IMR-90 (cell line): ENCODE measurements around the gene LRRC9. TPM values are rescaled to one million over a fixed set of nuclear protein-coding genes. Genes with fewer than 3 reads are reported as not detected.

Experiments used
- ATAC-seq: fragments of 200-7000 bp; cut with Tn5 transposase; 2 replicates; pipeline ENCODE4 v1.9.1; 2020; ENCODE audit warnings: low read depth, mild to moderate bottlenecking, moderate library complexity
- BruUV-seq: library from RNA; stranded (reverse); fragments of 400-500 nt; replicated peaks from 2 replicates; lab custom pipeline; 2021; lab: Mats Ljungman, UMichigan
- CTCF ChIA-PET: fragments of 300-600 bp; formaldehyde crosslinking; extraction: SDS; loops from one replicate; lab custom pipeline; 2021; ENCODE audit warnings: antibody characterized with exemption; lab: Yijun Ruan, JAX
- POLR2A ChIA-PET: fragments of 300-600 bp; sonication (Branson Sonifier 250); formaldehyde crosslinking; loops from one replicate; lab custom pipeline; 2022; ENCODE audit warnings: antibody characterized with exemption; ENCODE audit not compliant: unreplicated experiment; lab: Charles Lee
- DNase-seq: peaks from one replicate; pipeline ENCODE4 v3.0.0; 2013
- H2AFZ ChIP-seq: replicated peaks from 2 replicates; pipeline ENCODE3; 2013; ENCODE audit warnings: low read length, mild to moderate bottlenecking; ENCODE audit not compliant: poor library complexity
- H2AK5ac ChIP-seq: 2 replicates; pipeline ENCODE4 v1.6.1; 2013; ENCODE audit warnings: low read depth, low read length, inconsistent platforms
- H2AK9ac ChIP-seq: replicated peaks from 2 replicates; pipeline ENCODE3; 2013; ENCODE audit warnings: mild to moderate bottlenecking, low read depth, low read length, moderate library complexity; ENCODE audit not compliant: poor library complexity
- H2BK120ac ChIP-seq: 2 replicates; pipeline ENCODE4 v1.6.1; 2013; ENCODE audit warnings: low read depth, low read length, inconsistent platforms
- H2BK15ac ChIP-seq: 3 replicates; pipeline ENCODE4 v1.6.1; 2013; ENCODE audit warnings: low read depth, low read length, inconsistent platforms
- H2BK20ac ChIP-seq: 2 replicates; pipeline ENCODE4 v1.6.1; 2013; ENCODE audit warnings: low read depth, mild to moderate bottlenecking, inconsistent platforms, low read length, moderate library complexity
- H2BK5ac ChIP-seq: 2 replicates; pipeline ENCODE4 v1.6.1; 2013; ENCODE audit warnings: mild to moderate bottlenecking, low read depth, low read length, inconsistent platforms; ENCODE audit not compliant: poor library complexity, severe bottlenecking
- H3K14ac ChIP-seq: replicated peaks from 2 replicates; pipeline ENCODE4 v1.6.1; 2013; ENCODE audit warnings: low read depth, low read length, inconsistent platforms
- H3K18ac ChIP-seq: 2 replicates; pipeline ENCODE4 v1.6.1; 2013; ENCODE audit warnings: low read depth, low read length, control low read depth
- H3K23ac ChIP-seq: 2 replicates; pipeline ENCODE4 v1.6.1; 2013; ENCODE audit warnings: low read depth, low read length, inconsistent platforms
- H3K27ac ChIP-seq: 2 replicates; pipeline ENCODE4 v1.5.1; 2013; ENCODE audit warnings: mild to moderate bottlenecking, control low read depth, low read length; ENCODE audit not compliant: insufficient read depth
- H3K27me3 ChIP-seq: 2 replicates; pipeline ENCODE4 v1.6.1; 2013; ENCODE audit warnings: low read length; ENCODE audit not compliant: control insufficient read depth, insufficient read depth
- H3K36me3 ChIP-seq: 2 replicates; pipeline ENCODE4 v1.6.1; 2013; ENCODE audit warnings: low read length, mixed read lengths; ENCODE audit not compliant: control insufficient read depth, insufficient read depth
- H3K4ac ChIP-seq: 2 replicates; pipeline ENCODE4 v1.6.1; 2013; ENCODE audit warnings: low read depth, low read length, inconsistent platforms
- H3K4me1 ChIP-seq: 2 replicates; pipeline ENCODE4 v1.6.1; 2013; ENCODE audit warnings: low read length, mixed read lengths; ENCODE audit not compliant: control insufficient read depth, insufficient read depth
- H3K4me2 ChIP-seq: 2 replicates; pipeline ENCODE4 v1.6.1; 2013; ENCODE audit warnings: low read depth, mild to moderate bottlenecking, control low read depth, low read length, moderate library complexity
- H3K4me3 ChIP-seq: 2 replicates; pipeline ENCODE4 v1.5.1; 2013; ENCODE audit warnings: low read depth, mild to moderate bottlenecking, control low read depth, low read length, moderate library complexity; ENCODE audit not compliant: insufficient read depth
- H3K56ac ChIP-seq: 2 replicates; pipeline ENCODE4 v1.6.1; 2013; ENCODE audit warnings: low read length, inconsistent platforms; ENCODE audit not compliant: insufficient read depth; ENCODE audit errors: extremely low read depth
- H3K79me1 ChIP-seq, 2 experiments: 2 replicates each; pipeline ENCODE4 v1.6.1; 2013; ENCODE audit warnings: low read length in 2 of 2, inconsistent platforms in 1 of 2, low read depth in 1 of 2
- H3K9ac ChIP-seq: 2 replicates; pipeline ENCODE4 v1.6.1; 2013; ENCODE audit warnings: low read depth, low read length, control low read depth
- H3K9me1 ChIP-seq: 2 replicates; pipeline ENCODE4 v1.6.1; 2013; ENCODE audit warnings: low read length, inconsistent platforms; ENCODE audit not compliant: insufficient read depth
- H3K9me3 ChIP-seq: 2 replicates; pipeline ENCODE4 v1.6.1; 2013; ENCODE audit warnings: low read length; ENCODE audit not compliant: control insufficient read depth, insufficient read depth
- H4K20me1 ChIP-seq: 2 replicates; pipeline ENCODE4 v1.6.1; 2013; ENCODE audit warnings: low read length, inconsistent platforms; ENCODE audit not compliant: insufficient read depth
- H4K5ac ChIP-seq: 2 replicates; pipeline ENCODE4 v1.6.1; 2013; ENCODE audit warnings: mild to moderate bottlenecking, low read depth, low read length, control low read depth
- H4K8ac ChIP-seq, 2 experiments: 2 replicates each; pipeline ENCODE4 v1.6.1; 2013; ENCODE audit warnings: low read depth in 2 of 2, low read length in 2 of 2, control low read depth in 1 of 2, inconsistent platforms in 1 of 2
- H4K91ac ChIP-seq: 2 replicates; pipeline ENCODE4 v1.6.1; 2013; ENCODE audit warnings: low read depth, low read length, inconsistent platforms; ENCODE audit not compliant: insufficient read depth
- BHLHE40 ChIP-seq: fragments of 150-350 bp; IDR thresholded peaks from 2 replicates; pipeline ENCODE4 v1.6.1; 2016; ENCODE audit warnings: mild to moderate bottlenecking, low read depth, low read length
- CEBPB ChIP-seq: IDR thresholded peaks from 2 replicates; pipeline ENCODE4 v1.6.1; 2012; ENCODE audit warnings: low read depth, low read length, improper control_type of control experiment
- CHD1 ChIP-seq: IDR thresholded peaks from 2 replicates; pipeline ENCODE4 v1.6.1; 2012; ENCODE audit warnings: low read depth, low read length, improper control_type of control experiment
- CTCF ChIP-seq: conservative IDR thresholded peaks from 2 replicates; pipeline ENCODE4 v1.5.1; 2012; ENCODE audit warnings: mild to moderate bottlenecking, low read depth, low read length, improper control_type of control experiment
- ELK1 ChIP-seq: fragments of 150-350 bp; IDR thresholded peaks from 2 replicates; pipeline ENCODE4 v1.6.1; 2016; ENCODE audit warnings: low read depth, mild to moderate bottlenecking, low read length, moderate library complexity, borderline replicate concordance
- FOS ChIP-seq: fragments of 150-350 bp; IDR thresholded peaks from 2 replicates; pipeline ENCODE4 v1.6.1; 2016; ENCODE audit warnings: low read depth, low read length
- MAFK ChIP-seq: IDR thresholded peaks from 2 replicates; pipeline ENCODE4 v1.6.1; 2012; ENCODE audit warnings: low read depth, low read length, improper control_type of control experiment
- MAZ ChIP-seq: IDR thresholded peaks from 2 replicates; pipeline ENCODE4 v1.6.1; 2012; ENCODE audit warnings: low read depth, mild to moderate bottlenecking, low read length, improper control_type of control experiment, moderate library complexity, borderline replicate concordance
- MXI1 ChIP-seq: IDR thresholded peaks from 2 replicates; pipeline ENCODE4 v1.6.1; 2012; ENCODE audit warnings: low read depth, mild to moderate bottlenecking, low read length, moderate library complexity, borderline replicate concordance
- NFE2L2 ChIP-seq: fragments of 150-350 bp; IDR thresholded peaks from 2 replicates; pipeline ENCODE4 v1.6.1; 2016; ENCODE audit warnings: low read depth, mild to moderate bottlenecking, low read length
- POLR2A ChIP-seq: IDR thresholded peaks from 2 replicates; pipeline ENCODE4 v1.6.1; 2012; ENCODE audit warnings: mild to moderate bottlenecking, low read depth, low read length
- RAD21 ChIP-seq: IDR thresholded peaks from 2 replicates; pipeline ENCODE4 v1.6.1; 2012; ENCODE audit warnings: low read length, improper control_type of control experiment
- RCOR1 ChIP-seq: IDR thresholded peaks from 2 replicates; pipeline ENCODE4 v1.6.1; 2012; ENCODE audit warnings: mild to moderate bottlenecking, low read length, improper control_type of control experiment; ENCODE audit not compliant: insufficient replicate concordance
- RFX5 ChIP-seq: IDR thresholded peaks from 2 replicates; pipeline ENCODE4 v1.8.0; 2012; ENCODE audit warnings: low read depth, mild to moderate bottlenecking, low read length, moderate library complexity
- SMC3 ChIP-seq: fragments of 150-350 bp; IDR thresholded peaks from 2 replicates; pipeline ENCODE4 v1.6.1; 2016; ENCODE audit warnings: low read depth, mild to moderate bottlenecking, antibody characterized with exemption, low read length, moderate library complexity
- USF2 ChIP-seq: fragments of 150-350 bp; IDR thresholded peaks from 2 replicates; pipeline ENCODE4 v1.6.1; 2017; ENCODE audit warnings: mild to moderate bottlenecking, antibody characterized with exemption, low read length, low read depth
- WGBS, 2 experiments: methylation state at CpG; one replicate each; pipeline versions ENCODE4 v1.1.5 to v1.1.7; 2013; ENCODE audit warnings: missing lambda C conversion rate in 2 of 2; ENCODE audit not compliant: insufficient read length in 1 of 2; ENCODE audit errors: extremely low coverage in 2 of 2; 5-methylcytosine and 5-hydroxymethylcytosine counted together
- dilution Hi-C: fragments of 300-500 bp; cut with HindIII; formaldehyde crosslinking; loops from one replicate; pipeline ENCODE4 v1.14.3; 2018; ENCODE audit warnings: low sequenced_read_pairs; ENCODE audit not compliant: unreplicated experiment
- in situ Hi-C: fragments of 300-500 bp; cut with MboI; formaldehyde crosslinking; loops from 3 replicates; pipeline ENCODE4 v1.14.3; 2019; ENCODE audit warnings: low sequenced_read_pairs, inconsistent platforms, mixed read lengths
- intact Hi-C: fragments of 100-400 bp; cut with micrococcal nuclease; formaldehyde crosslinking; loops from 2 replicates; pipeline ENCODE4 v1.10.0; 2022
- polyA plus RNA-seq, 3 experiments: library from polyadenylated mRNA; depleted of rRNA; stranded (reverse); fragments of >200 nt; gene quantifications; 2 replicates each; pipeline ENCODE4 v1.2.3, GENCODE V29; 2012; ENCODE audit warnings: low replicate concordance in 1 of 3
- total RNA-seq: library from RNA; depleted of rRNA; stranded (reverse); fragments of >200 nt; gene quantifications from 2 replicates; pipeline ENCODE4 v1.2.3, GENCODE V29; 2012

LRRC9 gene
- total and polyA plus RNA-seq, 2 of the 4 experiments (the other 2 are of a cell fraction) = not detected

- Histone ChIP-seq H2BK15ac (no peak overlapping the region), H3K18ac (no peak overlapping the region), H3K23ac (no peak overlapping the region), H4K91ac (no peak overlapping the region), H3K27me3 (no peaks in the 10 kb centered on the region), H3K56ac (no peak overlapping the region), H3K4me1 (no peaks in the 10 kb centered on the region), H3K4me2 (no peak overlapping the region), H3K4me3 (no peak overlapping the region), H3K36me3 (no peaks in the 10 kb centered on the region), H4K5ac (no peak overlapping the region), H3K79me1 (no peaks in the 10 kb centered on the region), H3K4ac (no peak overlapping the region), H3K9ac (no peak overlapping the region), H2AK5ac (no peak overlapping the region), H2AK9ac (no peak overlapping the region), H2AFZ (no peak overlapping the region), H4K20me1 (no peaks in the 10 kb centered on the region), H2BK120ac (no peak overlapping the region), H3K9me3 (no peaks in the 10 kb centered on the region), H4K8ac (no peak overlapping the region), H3K27ac (no peak overlapping the region), H3K14ac (no peak overlapping the region), H3K9me1 (no peaks in the 10 kb centered on the region), H2BK20ac (no peak overlapping the region), H2BK5ac (no peak overlapping the region)
- ATAC-seq (no peak), DNase-seq (no peak)
- ChIA-PET CTCF (no interaction called here), POLR2A (no interaction called here)
- TF ChIP-seq MAZ = no peak
- no peak for TF ChIP-seq RAD21
- no peak for TF ChIP-seq USF2
- TF ChIP-seq SMC3 = no peak
- no peak for TF ChIP-seq MXI1
- no peak for TF ChIP-seq CEBPB
- TF ChIP-seq ELK1 = no peak
- no peak for TF ChIP-seq RCOR1
- TF ChIP-seq FOS = no peak
- no peak for TF ChIP-seq CHD1
- no peak for TF ChIP-seq CTCF
- no peak for TF ChIP-seq POLR2A
- TF ChIP-seq NFE2L2 = no peak
- TF ChIP-seq BHLHE40 = no peak
- no peak for TF ChIP-seq RFX5
- TF ChIP-seq MAFK = no peak
- in situ Hi-C loops (no loop called here), dilution Hi-C loops (no loop called here), intact Hi-C loops (no loop called here)
- 43% methylated on average over 1 of the region's 3 CpGs; no CpG with 5 or more reads in 1 of the 2 experiments for WGBS, 2 experiments
- BruUV-seq = no TSS peak
These were observed 19.9 kb downstream of the LRRC9 start for GRCh38 chr14:59939828-59940227.
